Fibroblast of skin of abdomen (primary cell): ENCODE measurements around the gene BRINP3.

ENCODE experiments used
- DNase-seq: peaks from one replicate; pipeline ENCODE4 v3.0.0-alpha.2; 2013

Gene BRINP3

DNA sequence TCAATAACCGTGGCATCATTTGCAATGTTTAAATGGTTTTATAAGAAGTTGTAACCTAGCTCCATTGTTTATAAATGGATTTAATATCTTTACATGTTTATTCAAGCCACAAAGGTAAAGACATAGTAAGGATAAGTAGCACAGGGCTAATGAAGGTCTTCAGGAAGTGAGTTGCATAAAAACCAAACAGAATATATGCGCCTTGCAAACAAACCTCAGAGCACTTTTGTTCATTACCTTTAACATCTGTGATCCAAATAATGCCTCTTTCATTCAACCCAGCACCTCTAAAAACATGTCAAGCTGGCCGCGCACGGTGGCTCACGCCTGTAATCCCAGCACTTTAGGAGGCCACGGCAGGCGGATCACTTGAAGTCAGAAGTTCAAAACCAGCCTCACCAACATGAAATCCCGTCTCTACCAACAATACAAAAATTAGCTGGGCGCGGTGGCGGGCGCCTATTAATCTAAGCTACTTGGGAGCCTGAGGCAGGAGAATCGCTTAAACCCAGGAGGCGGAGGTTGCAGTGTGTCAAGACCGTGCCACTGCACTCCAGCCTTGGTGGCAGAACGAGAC lies 25.3 kb downstream of the BRINP3 start:
- no peak for DNase-seq

DNA sequence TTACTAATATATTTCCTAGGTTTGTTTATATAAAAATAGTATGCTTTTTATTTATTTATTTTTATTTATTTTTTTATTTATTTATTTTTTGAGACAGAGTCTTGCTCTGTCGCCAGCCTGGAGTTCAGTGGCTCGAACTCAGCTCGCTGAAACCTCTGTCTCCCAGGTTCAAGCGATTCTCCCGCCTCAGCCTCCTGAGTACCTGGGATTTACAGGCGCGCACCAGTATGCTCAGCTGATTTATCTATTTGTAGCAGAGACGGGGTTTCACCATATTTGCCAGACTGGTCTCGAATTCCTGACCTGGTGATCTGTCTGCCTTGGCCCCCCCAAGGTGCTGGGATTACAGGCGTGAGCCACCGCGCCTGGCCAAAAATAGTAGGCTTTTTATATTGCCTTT lies 33.2 kb downstream of the BRINP3 start:
- DNase-seq: no peak

- DNase-seq: no peak
Observed at GRCh38 chr1:190439447-190439846, 38.2 kb downstream of the BRINP3 start.

DNA sequence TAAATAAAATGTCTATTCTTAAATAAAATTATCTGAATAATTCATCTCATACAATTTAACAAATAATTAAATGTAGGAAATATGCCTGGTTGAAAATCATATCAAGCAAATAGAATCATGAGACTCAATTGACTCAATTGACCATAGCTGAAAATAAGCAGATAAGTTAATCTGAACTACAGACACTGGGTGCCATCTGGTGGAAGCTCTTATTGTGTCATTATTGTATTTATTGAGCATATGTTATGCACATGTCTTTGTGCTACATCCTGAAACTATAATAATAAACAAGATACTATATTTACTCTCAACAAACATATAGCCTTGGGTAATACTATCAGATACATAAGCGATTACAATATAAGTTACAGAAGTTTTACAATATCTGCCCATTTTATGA lies 41.0 kb downstream of the BRINP3 start:
- peak; percentile 39 for DNase-seq

DNA sequence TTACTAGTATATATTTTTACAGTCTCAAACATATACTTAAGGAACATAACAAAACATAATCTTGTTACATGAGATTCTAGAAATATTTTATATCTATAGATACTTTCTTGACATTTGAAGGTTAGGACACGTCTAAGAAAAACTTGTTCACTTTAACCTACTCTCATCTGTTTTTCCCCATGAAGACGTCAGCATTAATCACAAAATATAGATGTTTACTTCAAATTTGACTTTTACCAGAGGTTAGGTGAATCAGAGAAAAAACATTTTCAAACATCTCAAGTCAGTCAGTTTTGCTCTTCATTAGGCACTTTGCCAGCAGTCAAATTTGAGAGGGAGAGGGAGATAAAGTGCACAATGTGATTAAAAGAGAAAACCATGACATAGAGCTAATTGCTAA lies 47.7 kb downstream of the BRINP3 start:
- DNase-seq: peak; percentile 4

DNA sequence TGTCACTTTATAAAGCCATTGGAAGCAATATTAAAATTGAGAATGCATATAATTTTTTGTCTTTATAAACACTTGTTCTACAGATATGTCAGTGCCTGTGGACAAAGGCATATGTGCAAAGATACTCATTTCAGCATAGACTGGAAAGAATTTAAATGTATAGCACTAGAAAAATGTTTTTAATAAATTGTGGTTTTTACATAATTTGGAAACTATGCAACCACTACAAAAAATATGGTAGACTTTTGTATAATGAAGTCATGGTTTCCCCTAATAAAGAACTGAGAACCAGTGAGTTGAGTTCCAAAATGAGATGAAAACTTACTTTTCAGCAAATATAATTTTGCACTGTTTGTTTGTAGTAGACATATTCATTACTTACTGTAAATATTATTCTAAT lies 48.5 kb downstream of the BRINP3 start:
- peak; percentile 9 for DNase-seq

DNA sequence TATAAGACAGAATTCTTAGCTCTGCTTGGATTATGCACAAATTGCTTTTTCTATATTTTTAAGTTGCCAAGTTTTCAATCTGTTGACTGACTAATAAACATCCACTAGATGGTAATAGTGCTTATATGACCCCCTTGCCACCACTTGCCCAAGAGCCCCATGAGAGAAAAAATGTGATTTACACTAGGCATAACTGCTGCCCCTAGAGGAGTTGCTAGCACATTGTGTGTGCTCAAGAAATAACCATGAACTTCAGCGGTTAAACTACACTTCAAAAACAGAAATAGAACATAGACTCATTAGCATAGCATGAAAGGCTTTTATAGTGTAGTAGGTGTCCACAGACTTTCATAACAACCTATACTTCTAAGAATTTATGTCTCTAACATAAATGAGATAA lies 61.4 kb downstream of the BRINP3 start:
- DNase-seq: no peak

DNA sequence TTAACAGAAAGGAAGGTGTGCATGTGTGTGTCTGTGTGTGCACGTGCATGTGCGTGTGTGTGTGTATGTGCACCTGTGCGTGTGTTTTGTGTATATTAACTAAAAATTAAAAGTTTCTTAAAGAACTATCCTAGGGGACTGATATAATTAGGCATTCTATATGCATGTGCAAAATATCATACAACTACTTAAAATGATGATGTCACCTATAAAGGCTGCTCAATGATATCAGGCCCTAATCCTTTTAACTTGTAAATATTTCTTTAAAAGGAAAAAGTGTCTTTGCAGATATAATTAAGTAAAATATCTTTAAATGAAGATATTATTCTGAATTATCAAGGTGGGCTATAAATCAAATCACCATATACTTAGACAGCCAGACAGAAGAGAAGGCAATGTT lies 64.5 kb downstream of the BRINP3 start:
- no peak for DNase-seq

- DNase-seq: no peak
Observed at GRCh38 chr1:190403402-190403801, 74.3 kb downstream of the BRINP3 start.

- DNase-seq: no peak
Observed at GRCh38 chr1:190399233-190399632, 78.4 kb downstream of the BRINP3 start.

- no peak for DNase-seq
Observed at GRCh38 chr1:190391582-190391981, 86.1 kb downstream of the BRINP3 start.

- DNase-seq: no peak
Observed at GRCh38 chr1:190377991-190378390, 99.7 kb downstream of the BRINP3 start.

GRCh38 chr1:190377294-190377693 lies 100.4 kb downstream of the BRINP3 start:
- DNase-seq: no peak

GRCh38 chr1:190376044-190376443 lies 101.6 kb downstream of the BRINP3 start:
- peak; percentile 41 for DNase-seq

- DNase-seq: peak; percentile 10
Observed at GRCh38 chr1:190373705-190374336, 103.8 kb downstream of the BRINP3 start.

- DNase-seq: no peak
Observed at GRCh38 chr1:190367200-190367599, 110.5 kb downstream of the BRINP3 start.

DNA sequence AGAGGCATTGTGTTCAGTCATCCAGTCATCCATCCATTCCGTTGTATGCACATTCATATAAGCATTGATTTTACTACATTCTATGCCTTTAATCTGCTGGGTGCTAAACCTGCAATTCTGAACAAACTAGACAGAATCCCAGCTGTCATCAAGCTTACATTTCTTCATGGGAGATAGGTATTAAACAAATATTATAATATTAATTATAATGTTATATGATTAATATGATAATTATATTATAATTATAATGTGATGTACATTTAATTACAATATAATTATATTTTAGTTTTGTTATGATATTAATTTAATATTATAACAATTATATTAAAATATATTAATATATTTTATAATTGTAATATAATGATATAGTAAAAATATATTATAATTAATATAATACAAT lies 112.4 kb downstream of the BRINP3 start:
- no peak for DNase-seq

DNA sequence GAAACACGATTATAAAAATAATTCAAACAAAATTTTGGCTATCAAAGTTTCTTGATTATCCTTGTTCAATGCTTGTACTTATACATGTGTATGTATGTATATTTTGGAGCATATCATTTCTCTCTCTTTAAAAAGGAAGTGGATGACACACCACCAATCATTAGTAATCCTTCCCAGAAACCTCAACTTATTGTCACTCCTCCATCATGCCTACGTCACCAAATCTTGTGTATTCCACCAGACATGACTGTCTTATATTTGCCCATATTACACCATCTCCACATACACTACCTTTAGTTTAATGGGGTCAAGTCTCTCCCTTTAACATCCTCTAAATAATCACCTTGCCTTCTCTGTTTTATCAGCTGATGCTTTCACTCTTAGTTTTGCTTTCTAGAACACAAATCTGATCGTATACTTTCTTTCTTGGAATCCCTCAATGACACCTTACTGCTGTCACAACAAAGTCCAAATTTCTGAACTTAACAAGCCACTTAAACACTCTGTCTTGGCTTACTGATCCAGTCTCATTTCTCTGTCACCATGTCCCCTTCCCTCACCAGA lies 124.0 kb downstream of the BRINP3 start:
- DNase-seq: peak; percentile 42

DNA sequence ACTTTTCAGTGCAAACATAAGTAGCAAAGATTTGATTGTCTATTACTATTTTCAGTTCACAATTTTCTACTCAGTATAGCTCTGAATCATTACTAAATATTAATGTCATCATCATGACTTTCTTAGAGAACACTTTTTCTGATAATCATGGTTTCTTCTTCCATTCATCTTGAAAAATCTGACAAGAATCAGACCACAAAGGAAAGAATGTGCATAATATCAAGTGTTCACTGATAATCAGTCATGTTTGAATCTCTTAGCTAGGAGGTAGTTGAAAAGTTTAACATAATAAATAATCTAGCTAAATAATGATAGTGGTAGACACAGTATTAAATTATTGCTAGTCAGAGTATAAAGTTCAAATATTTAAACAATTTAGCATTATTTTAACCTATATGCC lies 133.2 kb downstream of the BRINP3 start:
- no peak for DNase-seq

- DNase-seq: no peak
Observed at GRCh38 chr1:190338829-190339228, 138.8 kb downstream of the BRINP3 start.

GRCh38 chr1:190328871-190329270 lies 148.8 kb downstream of the BRINP3 start:
- no peak for DNase-seq

DNA sequence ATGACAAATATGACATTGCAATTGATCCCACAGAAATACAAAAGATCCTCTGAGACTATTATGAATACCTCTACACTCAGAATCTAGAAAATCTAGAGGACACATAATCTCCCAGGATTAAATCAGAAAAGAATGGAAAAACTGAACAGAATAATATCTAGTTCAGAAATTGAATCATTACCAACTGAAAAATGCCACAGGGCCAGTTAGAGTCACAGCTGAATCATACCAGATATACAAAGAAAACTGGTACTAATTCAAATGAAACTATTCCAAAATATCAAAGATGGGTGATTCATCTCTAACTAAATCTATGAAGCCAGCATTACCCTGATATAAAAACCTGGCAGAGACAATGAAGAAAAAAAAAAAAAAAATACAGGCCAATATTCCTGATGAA lies 149.3 kb downstream of the BRINP3 start:
- DNase-seq: no peak

GRCh38 chr1:190327271-190327670 lies 150.4 kb downstream of the BRINP3 start:
- DNase-seq: no peak

GRCh38 chr1:190323530-190323929 lies 154.1 kb downstream of the BRINP3 start:
- DNase-seq: no peak

DNA sequence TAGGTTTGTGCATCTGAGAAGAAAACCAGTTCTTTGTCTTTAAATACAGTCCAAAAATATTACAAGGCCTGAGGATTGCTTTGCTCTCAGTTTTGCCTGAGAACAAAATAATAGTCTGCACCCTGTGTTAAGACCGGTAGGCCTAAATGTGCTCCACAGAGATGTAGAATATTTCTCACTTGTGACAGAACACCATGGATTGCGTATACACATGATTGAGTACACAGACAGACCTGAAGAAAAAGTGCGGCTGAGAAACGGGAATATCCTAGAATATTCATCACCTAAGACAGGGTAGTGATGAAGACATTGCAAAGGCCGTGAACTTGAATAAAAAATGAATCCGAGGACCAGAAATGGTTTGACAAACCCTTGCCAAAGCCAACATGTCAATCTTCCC lies 155.4 kb downstream of the BRINP3 start:
- no peak for DNase-seq
